Activated T-cell treated with anti-CD3 and anti-CD28 coated beads, Interleukin-2, amount 50 U/mL, for 72 hours (primary cell): ENCODE measurements around the gene ZNF793. TPM values are rescaled to one million over a fixed set of nuclear protein-coding genes. Genes with fewer than 3 reads are reported as not detected.
A peak's percentile ranks its signal among the peaks of the same experiment; 100 is the strongest.

Experiments used
- ATAC-seq, 2 donors: fragments of 150-1000 bp; cut with Tn5 transposase; replicated peaks in 1 of 2; 2 replicates each; pipeline ENCODE4 v1.10.0; 2021; ENCODE audit warnings: moderate library complexity in 2 of 2, mild to moderate bottlenecking in 1 of 2
- DNase-seq, 2 donors: peaks; one replicate each; pipeline ENCODE4 v3.0.0; 2021 to 2022; ENCODE audit warnings: mixed read lengths in 1 of 2
- H3K27ac Mint-ChIP-seq: one replicate; pipeline ENCODE4 v1.8.0; 2022; ENCODE audit warnings: mild to moderate bottlenecking, moderate library complexity, mixed read lengths
- H3K27me3 Mint-ChIP-seq: one replicate; pipeline ENCODE4 v1.8.0; 2022; ENCODE audit warnings: low read depth, mixed read lengths
- H3K36me3 Mint-ChIP-seq, 2 donors: one replicate each; pipeline ENCODE4 v1.8.0; 2022; ENCODE audit warnings: mixed read lengths in 2 of 2, mild to moderate bottlenecking in 1 of 2; ENCODE audit not compliant: insufficient read depth in 2 of 2
- H3K4me1 Mint-ChIP-seq: one replicate; pipeline ENCODE4 v1.8.0; 2022; ENCODE audit warnings: low read depth, mixed read lengths
- H3K4me3 Mint-ChIP-seq, 2 donors: one replicate each; pipeline ENCODE4 v1.8.0; 2022; ENCODE audit warnings: mild to moderate bottlenecking in 2 of 2, mixed read lengths in 2 of 2, moderate library complexity in 2 of 2
- H3K9me3 Mint-ChIP-seq, 2 donors: one replicate each; pipeline ENCODE4 v1.8.0; 2022; ENCODE audit warnings: mixed read lengths in 2 of 2
- total RNA-seq, 2 donors: library from RNA; stranded (reverse); gene quantifications; one replicate each; pipeline ENCODE4 v1.2.3, GENCODE V29; 2022

ZNF793 gene
- total RNA-seq, 2 donors from 2014 or later: 4.5 to 6.7 TPM

GRCh38 chr19:37511186-37511585, 4.4 kb downstream of the ZNF793 start:
- H3K36me3 Mint-ChIP-seq: peaks cover 24 to 41% of the 10 kb centered on the region in 2 donors
- H3K4me1 Mint-ChIP-seq: no peaks in the 10 kb centered on the region

DNA sequence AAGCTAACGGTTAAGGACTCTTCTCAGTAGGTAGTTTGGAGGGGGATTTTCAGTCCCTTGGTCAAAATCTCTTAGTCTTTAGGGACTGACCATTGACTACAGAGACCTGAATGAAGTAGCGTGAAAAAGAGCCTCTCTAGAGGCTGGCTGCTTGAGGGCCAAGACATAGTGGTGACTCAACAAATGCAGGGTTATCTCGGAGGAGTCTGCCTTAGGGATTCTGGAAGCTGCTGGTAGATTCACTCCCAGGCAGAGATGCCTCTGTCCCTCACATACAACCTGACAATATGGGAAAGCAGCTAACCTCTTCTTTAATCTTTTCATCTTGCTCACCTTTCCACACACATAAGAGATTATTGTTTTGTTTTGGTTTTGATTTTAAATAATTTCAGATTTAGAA, 5.1 kb downstream of the ZNF793 start:
- Mint-ChIP-seq H3K27ac (no peak overlapping the region), H3K4me1 (no peaks in the 10 kb centered on the region), H3K36me3 (peaks cover 24 to 44% of the 10 kb centered on the region in 2 donors), H3K4me3 (no peak overlapping the region), H3K27me3 (no peaks in the 10 kb centered on the region), H3K9me3 (peaks cover 6 to 13% of the 10 kb centered on the region in 2 donors)
- DNase-seq (no peak), ATAC-seq (no peak)

More at GRCh38 chr19:37511186-37511585, 4.4 kb downstream of the ZNF793 start:
- no peak for ATAC-seq
- Mint-ChIP-seq H3K27ac (no peak overlapping the region), H3K4me3 (no peak overlapping the region), H3K27me3 (no peaks in the 10 kb centered on the region), H3K9me3 (peaks cover 6 to 13% of the 10 kb centered on the region in 2 donors)
- DNase-seq: no peak

DNA sequence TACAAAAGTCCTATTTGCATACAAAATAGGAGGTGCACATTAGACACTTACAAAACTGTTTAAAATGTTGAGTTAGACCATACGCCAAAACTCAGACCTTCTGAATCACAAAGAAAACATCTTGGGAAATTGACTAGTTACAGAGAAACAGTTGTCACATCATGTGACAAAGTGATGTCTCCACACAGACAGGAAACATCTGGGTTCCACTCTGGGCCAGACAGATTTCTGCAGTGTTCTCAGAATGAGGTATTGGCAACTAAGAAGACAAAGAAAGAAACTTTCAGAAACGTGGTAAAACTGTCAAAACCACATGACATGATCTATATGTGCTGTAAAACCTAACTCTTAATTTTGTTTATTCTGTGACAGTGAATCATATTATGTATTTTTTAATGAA, 6.7 kb downstream of the ZNF793 start:
- no peak for ATAC-seq
- H3K9me3 Mint-ChIP-seq: peaks cover 8 to 13% of the 10 kb centered on the region in 2 donors
- H3K4me1 Mint-ChIP-seq: no peaks in the 10 kb centered on the region
- no peak overlapping the region for H3K4me3 Mint-ChIP-seq
- no peak for DNase-seq
- no peak overlapping the region for H3K27ac Mint-ChIP-seq
- H3K27me3 Mint-ChIP-seq: no peaks in the 10 kb centered on the region
- peaks cover 29 to 48% of the 10 kb centered on the region in 2 donors for H3K36me3 Mint-ChIP-seq

- Mint-ChIP-seq H3K4me3 (no peak overlapping the region), H3K4me1 (no peaks in the 10 kb centered on the region), H3K9me3 (peaks cover 9 to 20% of the 10 kb centered on the region in 2 donors), H3K27ac (no peak overlapping the region), H3K36me3 (peaks cover 28 to 48% of the 10 kb centered on the region in 2 donors), H3K27me3 (no peaks in the 10 kb centered on the region)
- DNase-seq (no peak), ATAC-seq (peak; percentile 49 to 62)
These were observed 13.2 kb downstream of the ZNF793 start for GRCh38 chr19:37519890-37520289.

DNA sequence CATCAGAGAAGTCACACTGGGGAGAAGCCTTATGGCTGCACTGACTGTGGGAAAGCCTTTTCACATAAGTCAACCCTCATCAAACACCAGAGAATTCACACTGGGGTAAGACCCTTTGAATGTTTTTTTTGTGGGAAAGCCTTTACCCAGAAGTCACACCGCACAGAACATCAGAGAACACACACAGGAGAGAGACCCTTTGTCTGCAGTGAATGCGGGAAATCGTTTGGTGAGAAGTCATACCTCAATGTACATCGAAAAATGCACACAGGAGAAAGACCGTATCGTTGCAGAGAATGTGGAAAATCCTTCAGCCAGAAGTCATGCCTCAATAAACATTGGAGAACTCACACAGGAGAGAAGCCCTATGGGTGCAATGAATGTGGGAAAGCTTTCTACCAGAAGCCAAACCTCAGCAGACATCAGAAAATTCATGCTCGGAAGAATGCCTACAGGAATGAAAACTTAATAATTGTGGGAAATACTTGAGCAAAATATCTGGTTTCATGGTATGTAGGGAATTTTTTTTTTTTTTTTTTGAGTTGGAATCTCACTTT, 30.7 kb downstream of the ZNF793 start:
- H3K27me3 Mint-ChIP-seq: no peaks in the 10 kb centered on the region
- peaks cover 22 to 30% of the 10 kb centered on the region in 2 donors for H3K9me3 Mint-ChIP-seq
- H3K36me3 Mint-ChIP-seq: peaks cover 34 to 62% of the 10 kb centered on the region in 2 donors

GRCh38 chr19:37551129-37551993, 44.6 kb downstream of the ZNF793 start:
- H3K4me1 Mint-ChIP-seq: peaks cover 5% of the 10 kb centered on the region
- peaks cover 14 to 25% of the 10 kb centered on the region in 2 donors for H3K9me3 Mint-ChIP-seq
- H3K27ac Mint-ChIP-seq: peak overlapping the region; percentile 76
- no peaks in the 10 kb centered on the region for H3K27me3 Mint-ChIP-seq
- DNase-seq (peak; percentile 70 to 76), ATAC-seq (peak; percentile 85 to 88)
- H3K4me3 Mint-ChIP-seq: peak overlapping the region; percentile 84 to 85
- H3K36me3 Mint-ChIP-seq: peaks cover 25 to 44% of the 10 kb centered on the region in 2 donors

More for the DNA sequence above, 30.7 kb downstream of the ZNF793 start:
- no peak overlapping the region for H3K27ac Mint-ChIP-seq
- no peak for DNase-seq
- no peak overlapping the region for H3K4me3 Mint-ChIP-seq
- ATAC-seq: no peak
- no peaks in the 10 kb centered on the region for H3K4me1 Mint-ChIP-seq

DNA sequence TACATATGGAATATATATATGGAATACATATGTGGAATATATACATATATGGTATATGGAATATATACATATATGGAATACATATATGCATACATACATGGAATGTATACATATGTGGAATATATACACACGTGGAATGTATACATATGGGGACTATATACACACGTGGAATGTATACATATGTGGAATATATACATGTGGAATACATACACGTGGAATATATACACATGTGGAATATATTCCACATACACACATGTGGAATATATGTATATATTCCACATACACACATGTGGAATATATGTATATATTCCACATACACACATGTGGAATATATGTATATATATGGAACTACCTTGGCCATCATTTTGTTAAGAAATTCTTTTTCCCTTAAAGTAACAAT, 56.8 kb downstream of the ZNF793 start:
- Mint-ChIP-seq H3K4me3 (no peak overlapping the region), H3K9me3 (peaks cover 23 to 33% of the 10 kb centered on the region in 2 donors), H3K27ac (no peak overlapping the region), H3K4me1 (no peaks in the 10 kb centered on the region), H3K36me3 (peaks cover 34 to 58% of the 10 kb centered on the region in 2 donors), H3K27me3 (no peaks in the 10 kb centered on the region)
- DNase-seq: no peak
- no peak for ATAC-seq

DNA sequence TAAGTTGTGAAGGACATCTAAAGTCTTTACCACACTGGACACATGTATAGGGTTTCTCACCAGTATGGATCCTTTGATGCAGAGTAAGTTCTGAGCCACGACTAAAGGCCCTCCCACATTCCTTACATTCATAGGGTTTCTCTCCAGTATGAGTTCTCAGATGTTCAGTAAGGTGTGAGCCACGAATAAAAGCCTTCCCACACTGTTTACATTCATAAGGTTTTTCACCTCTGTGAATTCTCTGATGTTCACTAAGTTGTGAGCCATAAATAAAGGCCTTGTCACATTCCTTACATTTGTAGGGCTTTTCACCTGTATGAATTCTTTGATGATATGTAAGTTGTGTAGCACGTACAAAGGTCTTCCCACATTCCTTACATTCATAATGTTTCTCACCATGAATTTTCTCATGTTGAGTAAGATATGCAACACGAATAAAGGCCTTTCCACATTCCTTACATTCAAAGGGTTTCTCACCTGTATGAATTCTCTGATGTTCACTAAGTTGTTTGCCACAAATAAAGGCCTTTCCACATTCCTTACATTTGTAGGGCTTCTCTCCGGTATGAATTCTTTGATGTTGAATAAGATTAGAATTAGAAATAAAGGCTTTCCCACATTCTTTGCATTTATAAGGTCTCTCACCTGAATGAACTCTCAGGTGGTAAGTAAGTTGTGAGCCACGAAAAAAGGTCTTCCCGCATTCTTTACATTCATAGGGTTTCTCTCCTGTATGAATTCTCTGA, 58.1 kb downstream of the ZNF793 start:
- peaks cover 39 to 57% of the 10 kb centered on the region in 2 donors for H3K36me3 Mint-ChIP-seq
- peaks cover 26 to 33% of the 10 kb centered on the region in 2 donors for H3K9me3 Mint-ChIP-seq
- DNase-seq: no peak
- H3K27me3 Mint-ChIP-seq: no peaks in the 10 kb centered on the region
- ATAC-seq: no peak
- H3K4me3 Mint-ChIP-seq: no peak overlapping the region
- H3K27ac Mint-ChIP-seq: no peak overlapping the region
- no peaks in the 10 kb centered on the region for H3K4me1 Mint-ChIP-seq

DNA sequence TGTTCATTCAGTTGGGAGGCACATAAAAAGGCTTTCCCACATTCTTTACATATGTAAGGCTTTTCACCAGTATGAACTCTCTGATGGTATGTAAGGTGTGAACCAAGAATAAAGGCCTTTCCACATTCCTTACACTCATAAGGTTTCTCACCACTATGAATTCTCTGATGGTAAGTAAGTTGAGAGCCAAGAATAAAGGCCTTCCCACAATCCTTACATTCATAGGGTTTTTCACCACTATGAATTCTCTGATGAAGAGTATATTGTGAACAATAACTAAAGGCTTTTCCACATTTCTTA, 58.6 kb downstream of the ZNF793 start:
- Mint-ChIP-seq H3K9me3 (peaks cover 29 to 36% of the 10 kb centered on the region in 2 donors), H3K4me3 (no peak overlapping the region), H3K4me1 (no peaks in the 10 kb centered on the region), H3K27ac (no peak overlapping the region), H3K36me3 (peaks cover 42 to 62% of the 10 kb centered on the region in 2 donors), H3K27me3 (no peaks in the 10 kb centered on the region)
- ATAC-seq: no peak
- no peak for DNase-seq

DNA sequence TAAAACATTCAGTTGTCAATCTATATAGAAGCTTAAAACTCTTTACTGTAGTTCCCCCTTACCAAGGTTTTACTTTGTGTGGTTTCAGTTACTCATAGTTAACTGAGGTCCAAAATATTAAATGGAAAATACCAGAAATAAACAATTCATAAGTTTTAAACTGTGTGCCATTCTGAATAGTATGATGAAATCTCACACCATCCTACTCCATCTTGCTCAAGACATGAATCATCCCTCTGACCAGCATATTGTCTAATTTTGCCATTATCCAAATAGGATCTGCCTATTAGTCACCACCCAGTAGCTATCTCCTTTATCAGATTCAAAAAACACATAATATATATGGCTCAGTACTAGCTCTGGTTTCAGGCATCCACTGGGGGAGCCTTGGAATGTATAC, 65.5 kb downstream of the ZNF793 start:
- no peak for DNase-seq
- ATAC-seq: no peak
- Mint-ChIP-seq H3K4me1 (no peaks in the 10 kb centered on the region), H3K36me3 (peaks cover 33 to 34% of the 10 kb centered on the region in 2 donors), H3K4me3 (no peak overlapping the region), H3K27ac (no peak overlapping the region), H3K9me3 (peaks cover 24 to 31% of the 10 kb centered on the region in 2 donors), H3K27me3 (no peaks in the 10 kb centered on the region)

DNA sequence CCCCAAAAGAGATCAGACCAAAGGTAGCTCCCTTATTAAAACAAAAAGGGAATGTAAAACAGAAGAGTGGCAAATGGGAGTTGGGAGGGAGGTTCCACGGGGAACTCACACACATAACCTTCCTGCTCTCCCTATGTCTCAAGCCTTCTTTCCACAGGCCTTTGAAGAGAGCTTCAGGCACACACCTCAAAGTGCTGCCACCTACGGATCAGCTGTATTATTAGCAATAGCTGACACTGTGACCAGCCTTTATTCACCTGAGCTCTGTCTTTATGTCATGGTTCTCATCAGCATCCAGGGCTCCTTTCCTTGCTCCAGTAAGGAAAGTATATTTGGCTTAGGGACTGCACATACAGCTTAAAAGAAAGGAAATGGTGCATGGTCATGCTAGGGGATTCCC, 76.6 kb downstream of the ZNF793 start:
- Mint-ChIP-seq H3K27ac (no peak overlapping the region), H3K4me3 (no peak overlapping the region), H3K4me1 (no peaks in the 10 kb centered on the region), H3K36me3 (peaks cover 46 to 54% of the 10 kb centered on the region in 2 donors), H3K9me3 (peaks cover 15 to 32% of the 10 kb centered on the region in 2 donors), H3K27me3 (no peaks in the 10 kb centered on the region)
- ATAC-seq: no peak
- no peak for DNase-seq
